Trophoblast cell (in vitro differentiated cells and primary cell): Measurements from ENCODE around the gene WLS. TPM values are rescaled to one million over a fixed set of nuclear protein-coding genes. Genes with fewer than 3 reads are reported as not detected.
A peak's percentile ranks its signal among the peaks of the same experiment; 100 is the strongest.

ENCODE experiments used
- DNase-seq, 2 donors: peaks; one replicate each; pipeline ENCODE4 v3.0.0-alpha.2; 2016
- H2AFZ ChIP-seq: 2 replicates; pipeline ENCODE4 v1.6.1; 2013; ENCODE audit warnings: low read length, moderate library complexity, mild to moderate bottlenecking; ENCODE audit not compliant: insufficient read depth, poor library complexity
- H2AK5ac ChIP-seq: 2 replicates; pipeline ENCODE4 v1.6.1; 2013; ENCODE audit warnings: mild to moderate bottlenecking, low read length
- H2BK120ac ChIP-seq: 2 replicates; pipeline ENCODE4 v1.6.1; 2013; ENCODE audit warnings: low read length, mild to moderate bottlenecking, moderate library complexity; ENCODE audit not compliant: insufficient read depth, poor library complexity
- H2BK12ac ChIP-seq: 2 replicates; pipeline ENCODE4 v1.6.1; 2013; ENCODE audit warnings: mild to moderate bottlenecking, low read length, moderate library complexity
- H2BK5ac ChIP-seq: 2 replicates; pipeline ENCODE4 v1.6.1; 2013; ENCODE audit warnings: low read length, low read depth, moderate library complexity, mild to moderate bottlenecking; ENCODE audit not compliant: poor library complexity
- H3K14ac ChIP-seq: 2 replicates; pipeline ENCODE4 v1.6.1; 2013; ENCODE audit warnings: mild to moderate bottlenecking, low read length
- H3K18ac ChIP-seq: 2 replicates; pipeline ENCODE4 v1.6.1; 2013; ENCODE audit warnings: mild to moderate bottlenecking, low read length
- H3K23ac ChIP-seq: 2 replicates; pipeline ENCODE4 v1.6.1; 2013; ENCODE audit warnings: low read length
- H3K27ac ChIP-seq: 2 replicates; pipeline ENCODE4 v1.5.1; 2013; ENCODE audit warnings: low read depth, mild to moderate bottlenecking, inconsistent platforms, low read length, moderate library complexity
- H3K27me3 ChIP-seq: 2 replicates; pipeline ENCODE4 v1.6.1; 2013; ENCODE audit warnings: inconsistent platforms, mild to moderate bottlenecking, low read length, moderate library complexity; ENCODE audit not compliant: insufficient read depth
- H3K36me3 ChIP-seq, 2 experiments: 1 replicate in 1 of 2; 2 replicates in 1 of 2; pipeline ENCODE4 v1.6.1; 2013; ENCODE audit warnings: low read length in 2 of 2, mild to moderate bottlenecking in 2 of 2, moderate library complexity in 1 of 2; ENCODE audit not compliant: insufficient read depth in 2 of 2, control insufficient read depth in 1 of 2
- H3K4ac ChIP-seq: 2 replicates; pipeline ENCODE4 v1.6.1; 2013; ENCODE audit warnings: low read depth, mild to moderate bottlenecking, low read length, moderate library complexity
- H3K4me1 ChIP-seq, 2 experiments: 1 replicate in 1 of 2; 2 replicates in 1 of 2; pipeline ENCODE4 v1.6.1; 2013; ENCODE audit warnings: low read length in 2 of 2, mild to moderate bottlenecking in 2 of 2, moderate library complexity in 1 of 2; ENCODE audit not compliant: insufficient read depth in 2 of 2, control insufficient read depth in 1 of 2
- H3K4me2 ChIP-seq: 2 replicates; pipeline ENCODE4 v1.6.1; 2013; ENCODE audit warnings: inconsistent platforms, mild to moderate bottlenecking, low read length, moderate library complexity
- H3K4me3 ChIP-seq: 2 replicates; pipeline ENCODE4 v1.5.1; 2013; ENCODE audit warnings: mild to moderate bottlenecking, low read depth, low read length, inconsistent platforms
- H3K79me1 ChIP-seq: one replicate; pipeline ENCODE4 v1.6.1; 2013; ENCODE audit warnings: low read length
- H3K79me2 ChIP-seq: 2 replicates; pipeline ENCODE4 v1.6.1; 2013; ENCODE audit warnings: low read length, mild to moderate bottlenecking; ENCODE audit not compliant: control insufficient read depth, insufficient read depth, poor library complexity
- H3K9ac ChIP-seq: 2 replicates; pipeline ENCODE4 v1.6.1; 2013; ENCODE audit warnings: mild to moderate bottlenecking, low read length
- H3K9me3 ChIP-seq: 2 replicates; pipeline ENCODE4 v1.6.1; 2013; ENCODE audit warnings: low read depth, mild to moderate bottlenecking, control low read depth, inconsistent platforms, low read length; ENCODE audit not compliant: insufficient read depth
- H4K12ac ChIP-seq: 2 replicates; pipeline ENCODE4 v1.6.1; 2013; ENCODE audit warnings: low read depth, mild to moderate bottlenecking, low read length, moderate library complexity
- H4K8ac ChIP-seq: 2 replicates; pipeline ENCODE4 v1.6.1; 2013; ENCODE audit warnings: low read depth, mild to moderate bottlenecking, low read length, moderate library complexity
- H4K91ac ChIP-seq: one replicate; pipeline ENCODE4 v1.6.1; 2013; ENCODE audit warnings: low read depth, mild to moderate bottlenecking, low read length, moderate library complexity
- WGBS: extraction: QIAGEN DNeasy Blood & Tissue Kit; methylation state at CpG from one replicate; pipeline ENCODE4 v1.1.7; 2013; ENCODE audit warnings: missing lambda C conversion rate; ENCODE audit not compliant: insufficient read length, insufficient coverage; ENCODE audit errors: extremely low coverage; 5-methylcytosine and 5-hydroxymethylcytosine counted together
- polyA plus RNA-seq: library from polyadenylated mRNA; stranded (reverse); fragments of 200-250 nt; gene quantifications from 2 replicates; pipeline ENCODE4 v1.2.3, GENCODE V29; 2013

WLS gene
- polyA plus RNA-seq = 633 and 667 TPM in 2 replicates

DNA sequence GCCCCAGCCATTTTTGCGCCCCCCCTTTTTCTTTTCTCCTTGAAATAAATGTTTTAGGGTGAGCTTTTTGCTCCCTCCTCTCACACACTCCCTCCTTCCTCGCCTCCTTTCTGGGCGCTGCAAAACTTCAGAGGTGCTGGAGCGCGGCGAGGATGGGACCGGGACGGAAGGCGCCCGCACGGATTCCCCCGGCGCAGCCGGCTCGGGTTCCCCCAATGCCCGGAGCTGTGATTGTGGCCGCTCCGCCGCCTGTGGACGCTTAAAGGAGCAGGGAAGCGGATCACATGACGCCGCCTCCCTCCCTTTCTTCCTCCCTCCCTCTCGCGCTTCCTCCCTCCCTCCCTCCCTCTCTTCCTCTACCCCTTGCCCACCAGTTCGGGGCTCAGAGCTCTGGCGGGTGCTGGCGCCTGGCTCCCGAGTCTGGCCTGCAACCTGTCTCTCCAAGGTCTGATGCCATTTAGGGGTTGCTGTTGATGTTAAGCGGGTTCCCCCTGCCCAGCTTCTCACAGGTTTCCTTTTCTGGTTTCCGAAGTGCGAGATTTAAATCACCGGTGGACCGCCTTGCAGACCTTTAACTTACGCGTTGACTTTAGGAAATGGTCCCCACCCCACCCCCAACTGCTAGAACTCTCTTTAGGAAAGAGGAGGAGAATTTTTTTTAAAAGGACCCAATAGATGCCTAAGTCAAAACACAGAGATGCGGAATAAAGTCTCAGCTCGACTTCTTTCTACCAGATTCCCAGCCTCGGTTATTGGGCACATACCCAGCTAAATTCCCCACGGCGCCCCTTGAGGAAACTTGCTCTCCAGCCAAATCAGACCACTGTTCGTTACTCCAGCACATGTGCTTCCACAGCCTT is at the start of gene WLS:
Gene WLS, minus strand, starts transcription at position 235 of the 860 bp plus-strand sequence. Its CDS starts 224 bp downstream, at position 11.
- H3K4me1 ChIP-seq = peaks cover 0 to 3% of the 10 kb centered on the region in 2 experiments
- peak within 1 kb of the TSS; percentile 67 for H3K14ac ChIP-seq
- peaks cover 19% of the 10 kb centered on the region for H3K79me1 ChIP-seq
- no peaks in the 10 kb centered on the region for H3K36me3 ChIP-seq
- peak within 1 kb of the TSS; percentile 91 for H3K4me3 ChIP-seq
- H4K8ac ChIP-seq = peak within 1 kb of the TSS; percentile 70
- peak within 1 kb of the TSS; percentile 95 for H3K4me2 ChIP-seq
- no peaks in the 10 kb centered on the region for H3K9me3 ChIP-seq
- peak in 1 of 2 donors; percentile 42 for DNase-seq
- H4K91ac ChIP-seq = peak within 1 kb of the TSS; percentile 77
- peak within 1 kb of the TSS; percentile 18 for H2AK5ac ChIP-seq
- peak within 1 kb of the TSS; percentile 93 for H3K4ac ChIP-seq
- peak within 1 kb of the TSS; percentile 67 for H2BK120ac ChIP-seq
- H2BK12ac ChIP-seq = peak within 1 kb of the TSS; percentile 59
- peak within 1 kb of the TSS; percentile 81 for H3K18ac ChIP-seq
- peak within 1 kb of the TSS; percentile 69 for H2AFZ ChIP-seq
- H3K27me3 ChIP-seq = no peaks in the 10 kb centered on the region
- no peak within 1 kb of the TSS for H3K23ac ChIP-seq
- peak within 1 kb of the TSS; percentile 98 for H3K9ac ChIP-seq
- H2BK5ac ChIP-seq = peak within 1 kb of the TSS; percentile 79
- peaks cover 29% of the 10 kb centered on the region for H3K79me2 ChIP-seq
- peak within 1 kb of the TSS; percentile 19 for H4K12ac ChIP-seq
- H3K27ac ChIP-seq = peak within 1 kb of the TSS; percentile 60
- no CpG with 5 or more reads among the region's 42 CpGs for WGBS

DNA sequence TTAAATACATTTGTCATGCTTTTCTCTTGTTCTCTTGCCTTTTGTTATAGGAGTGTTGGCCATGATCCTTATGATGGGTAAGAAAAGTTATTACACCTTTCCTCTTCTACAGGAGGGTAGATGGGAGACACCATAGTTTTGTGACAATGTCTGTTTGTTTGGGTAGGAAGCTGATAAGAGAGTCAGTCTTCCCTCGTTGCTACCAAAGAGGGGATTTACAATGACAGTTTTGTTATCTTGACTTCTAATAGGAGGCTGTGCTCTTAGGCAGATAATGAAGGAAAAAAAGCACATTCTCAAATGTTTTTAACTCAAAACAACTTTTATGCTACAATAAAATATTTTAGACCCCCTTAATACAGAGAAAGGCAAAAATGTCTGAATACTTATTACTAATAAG is 48.0 kb upstream of the WLS start:
- H3K23ac ChIP-seq = no peak overlapping the region
- H3K14ac ChIP-seq = no peak overlapping the region
- no peak overlapping the region for H3K4me2 ChIP-seq
- peak overlapping the region; percentile 52 for H3K27ac ChIP-seq
- H3K4ac ChIP-seq = no peak overlapping the region
- no peak overlapping the region for H2BK120ac ChIP-seq
- H4K12ac ChIP-seq = no peak overlapping the region
- no peaks in the 10 kb centered on the region for H3K9me3 ChIP-seq
- H2BK5ac ChIP-seq = no peak overlapping the region
- no peak overlapping the region for H2AK5ac ChIP-seq
- WGBS = no CpG with 5 or more reads among the region's 1 CpG
- peaks cover 4% of the 10 kb centered on the region for H3K79me1 ChIP-seq
- H2BK12ac ChIP-seq = no peak overlapping the region
- no peaks in the 10 kb centered on the region for H3K36me3 ChIP-seq
- no peak overlapping the region for H2AFZ ChIP-seq
- H4K91ac ChIP-seq = no peak overlapping the region
- no peak overlapping the region for H4K8ac ChIP-seq
- H3K4me1 ChIP-seq = peaks cover 7 to 11% of the 10 kb centered on the region in 2 experiments
- no peak overlapping the region for H3K4me3 ChIP-seq
- H3K9ac ChIP-seq = no peak overlapping the region
- H3K79me2 ChIP-seq = no peaks in the 10 kb centered on the region
- no peaks in the 10 kb centered on the region for H3K27me3 ChIP-seq
- DNase-seq = no peak
- no peak overlapping the region for H3K18ac ChIP-seq

DNA sequence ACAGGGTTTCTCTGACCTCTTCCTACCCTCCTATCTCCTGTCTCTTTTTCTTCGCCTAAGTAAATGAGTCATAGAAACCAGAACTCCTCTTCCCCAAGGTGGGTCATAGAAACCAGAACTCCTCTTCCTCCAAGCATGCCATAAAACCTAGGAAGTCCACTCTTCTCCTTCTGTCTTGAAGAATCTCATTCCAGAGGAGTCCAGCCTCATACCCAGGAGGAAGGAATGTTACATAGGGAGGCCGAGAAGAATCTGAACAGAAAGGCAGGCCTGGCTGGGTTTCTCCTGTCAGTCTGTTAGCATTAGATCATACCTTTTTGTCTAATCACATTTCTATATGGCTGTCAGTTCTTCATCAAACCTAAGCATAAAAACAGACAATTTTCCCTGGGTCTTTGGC is 47.5 kb upstream of the WLS start:
- H3K36me3 ChIP-seq = no peaks in the 10 kb centered on the region
- H3K79me2 ChIP-seq = no peaks in the 10 kb centered on the region
- H3K27me3 ChIP-seq = no peaks in the 10 kb centered on the region
- no peak overlapping the region for H3K14ac ChIP-seq
- no peak overlapping the region for H3K9ac ChIP-seq
- no peak overlapping the region for H3K23ac ChIP-seq
- no peaks in the 10 kb centered on the region for H3K9me3 ChIP-seq
- DNase-seq = peak in 1 of 2 donors; percentile 18
- H3K4me2 ChIP-seq = no peak overlapping the region
- H4K8ac ChIP-seq = no peak overlapping the region
- H3K27ac ChIP-seq = peak overlapping the region; percentile 58
- H2BK5ac ChIP-seq = no peak overlapping the region
- no peak overlapping the region for H2BK12ac ChIP-seq
- H2BK120ac ChIP-seq = peak overlapping the region; percentile 27
- no peak overlapping the region for H2AK5ac ChIP-seq
- H3K4me1 ChIP-seq = peaks cover 4 to 11% of the 10 kb centered on the region in 2 experiments
- H2AFZ ChIP-seq = no peak overlapping the region
- no peak overlapping the region for H3K4me3 ChIP-seq
- no peak overlapping the region for H4K12ac ChIP-seq
- no peak overlapping the region for H4K91ac ChIP-seq
- no CpG with 5 or more reads among the region's 2 CpGs for WGBS
- H3K79me1 ChIP-seq = peaks cover 4% of the 10 kb centered on the region
- no peak overlapping the region for H3K18ac ChIP-seq
- H3K4ac ChIP-seq = no peak overlapping the region

DNA sequence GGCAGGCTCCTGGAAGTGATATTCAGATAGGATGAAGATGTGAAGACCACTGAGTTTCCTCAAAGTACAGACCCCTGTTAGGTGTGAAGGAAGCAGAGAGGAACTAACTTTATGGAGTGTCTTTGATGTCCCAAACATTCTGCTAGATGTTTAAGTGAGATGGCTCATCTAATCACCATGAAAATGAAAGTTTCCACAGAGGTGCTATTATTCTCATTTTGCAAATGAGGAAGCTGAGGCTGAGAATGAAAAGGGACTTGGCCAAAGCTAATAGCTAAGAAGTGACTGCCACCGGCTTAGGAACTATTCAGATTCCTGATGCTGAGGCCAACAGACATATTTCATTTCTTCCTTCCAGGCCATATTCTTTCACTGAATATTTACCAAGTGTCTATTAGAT is 45.9 kb upstream of the WLS start:
- Histone ChIP-seq H4K8ac (no peak overlapping the region), H2AFZ (no peak overlapping the region), H2BK12ac (no peak overlapping the region), H4K12ac (no peak overlapping the region), H2BK5ac (no peak overlapping the region), H3K9ac (no peak overlapping the region), H3K36me3 (no peaks in the 10 kb centered on the region), H3K4me1 (peaks cover 0 to 8% of the 10 kb centered on the region in 2 experiments), H3K4ac (no peak overlapping the region), H2BK120ac (no peak overlapping the region), H3K4me2 (no peak overlapping the region), H3K27me3 (no peaks in the 10 kb centered on the region), H3K14ac (no peak overlapping the region), H3K4me3 (no peak overlapping the region), H3K79me2 (no peaks in the 10 kb centered on the region), H3K18ac (no peak overlapping the region), H4K91ac (no peak overlapping the region), H3K27ac (no peak overlapping the region), H3K23ac (no peak overlapping the region), H3K9me3 (no peaks in the 10 kb centered on the region), H3K79me1 (no peaks in the 10 kb centered on the region), H2AK5ac (peak overlapping the region; percentile 50)
- no CpG with 5 or more reads among the region's 1 CpG for WGBS
- DNase-seq = no peak
